Stimulated activated CD4-positive, alpha-beta T cell treated with anti-CD3 and anti-CD28 coated beads, Interleukin-1b, Interleukin-23, amount 100 ng/mL, for 48 hours (primary cell): ENCODE data around the gene SRRM2.

Experiments used
- DNase-seq: peaks from one replicate; pipeline ENCODE4 v3.0.0-alpha.2; 2020

Gene SRRM2

DNA sequence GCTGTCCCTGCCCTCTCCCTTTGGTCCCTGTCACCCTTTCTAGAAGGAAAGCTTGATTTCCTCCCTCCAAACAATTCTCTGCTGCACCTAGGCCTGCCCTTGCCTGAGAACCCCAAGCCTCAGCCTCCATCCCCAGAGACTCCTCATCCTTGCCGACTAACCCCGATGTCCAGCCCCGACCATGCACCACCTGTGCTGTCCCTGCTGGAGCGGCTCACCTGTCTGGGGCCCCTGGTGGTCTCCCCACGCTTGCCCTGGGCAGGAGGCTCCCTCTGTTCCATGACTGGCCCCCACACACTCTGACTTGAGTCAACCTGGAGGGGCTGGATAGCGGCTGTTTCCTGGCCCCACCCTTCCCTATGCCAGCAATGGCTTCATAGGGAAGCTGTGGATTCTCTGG lies 12.0 kb upstream of the SRRM2 start:
- no peak for DNase-seq

DNA sequence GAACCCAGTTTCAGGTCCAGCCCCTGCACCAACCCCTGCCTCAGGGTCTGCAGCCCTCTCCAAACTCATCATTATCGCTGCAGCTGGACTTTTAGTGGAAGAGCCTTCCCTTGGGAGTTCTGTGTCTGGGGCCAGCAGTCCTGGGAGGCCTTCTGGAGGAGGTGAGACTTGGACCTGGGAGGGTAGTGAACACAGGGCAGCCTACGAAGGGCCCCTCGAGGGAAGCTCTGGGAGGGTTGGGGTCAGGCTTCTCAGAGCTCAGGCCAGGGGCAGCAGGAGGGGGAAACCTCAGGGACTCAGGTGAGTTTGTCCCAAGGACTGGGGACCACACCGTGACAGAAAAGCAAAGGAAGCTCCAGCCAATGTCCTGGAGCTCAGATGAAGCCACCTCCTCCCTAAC lies 11.3 kb upstream of the SRRM2 start:
- DNase-seq = no peak

DNA sequence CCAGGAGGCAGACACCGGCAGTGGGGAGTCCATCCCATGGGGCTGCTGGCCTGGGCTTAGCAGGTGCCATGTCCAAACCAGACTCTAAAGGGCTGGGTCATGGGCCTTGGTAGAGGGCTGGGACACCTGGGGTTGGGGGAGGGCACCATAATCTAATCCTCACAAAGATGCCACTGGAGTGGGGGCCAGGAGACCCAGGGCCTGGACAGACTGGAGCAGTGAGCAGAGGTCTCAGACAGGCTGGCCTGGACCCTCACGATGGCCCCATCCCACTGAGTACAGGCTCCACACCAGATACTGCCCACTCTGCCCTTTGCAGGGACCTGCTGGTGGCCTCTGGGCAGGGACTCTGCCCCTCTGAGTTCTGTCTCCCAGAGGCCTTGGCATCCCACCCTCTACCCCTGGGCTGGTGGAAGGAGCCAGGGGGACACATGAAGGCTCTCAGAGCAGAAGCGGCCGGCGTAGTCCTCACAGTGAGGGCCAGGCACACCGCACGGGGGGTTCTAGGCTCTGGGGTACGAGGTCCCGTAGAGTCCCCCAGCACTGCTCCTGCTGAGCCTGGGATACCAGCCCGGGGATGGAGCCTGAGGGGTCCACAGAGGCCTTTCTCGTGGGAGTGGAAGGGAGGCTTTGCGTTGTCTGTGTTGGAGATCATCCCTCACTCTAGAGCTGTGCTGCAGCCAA lies 10.0 kb upstream of the SRRM2 start:
- no peak for DNase-seq

DNA sequence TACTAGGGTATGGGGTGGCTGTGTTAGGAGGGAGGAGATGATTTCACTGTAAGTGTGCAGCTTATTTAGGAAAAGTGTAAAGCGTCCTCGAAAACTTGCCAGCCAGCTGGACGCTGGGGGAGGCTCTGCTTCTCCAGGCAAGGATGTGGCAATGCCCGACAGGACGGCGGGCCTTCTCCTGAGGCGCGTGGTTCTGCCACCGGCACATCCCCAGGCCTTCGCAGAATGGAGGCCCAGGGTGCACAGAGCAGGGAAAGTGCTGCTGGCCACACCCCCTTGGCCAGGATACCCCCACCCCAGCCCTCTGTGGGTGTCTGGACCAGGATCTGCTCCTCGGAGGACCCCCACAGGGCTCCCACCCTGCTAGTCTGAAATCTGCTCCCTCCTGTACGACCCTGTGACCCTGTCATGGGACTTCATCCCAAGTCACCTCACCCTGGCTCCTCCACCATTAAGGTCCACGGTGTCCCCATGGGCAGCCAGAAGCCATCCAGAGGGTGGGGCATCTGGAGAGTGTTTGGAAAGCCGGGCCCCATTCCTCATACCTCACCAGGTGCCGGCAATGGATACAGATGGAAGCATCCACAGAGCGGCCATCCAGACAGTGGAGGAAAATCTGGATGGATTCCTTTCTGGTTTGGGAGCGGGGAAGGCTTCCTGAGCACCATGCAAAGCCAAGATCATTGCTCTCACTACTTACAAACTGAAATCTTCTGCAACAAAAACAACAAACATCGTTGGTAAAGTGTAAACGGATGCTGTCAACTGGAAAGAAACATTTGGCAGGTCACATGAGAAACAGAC lies 9.2 kb upstream of the SRRM2 start:
- DNase-seq = no peak

DNA sequence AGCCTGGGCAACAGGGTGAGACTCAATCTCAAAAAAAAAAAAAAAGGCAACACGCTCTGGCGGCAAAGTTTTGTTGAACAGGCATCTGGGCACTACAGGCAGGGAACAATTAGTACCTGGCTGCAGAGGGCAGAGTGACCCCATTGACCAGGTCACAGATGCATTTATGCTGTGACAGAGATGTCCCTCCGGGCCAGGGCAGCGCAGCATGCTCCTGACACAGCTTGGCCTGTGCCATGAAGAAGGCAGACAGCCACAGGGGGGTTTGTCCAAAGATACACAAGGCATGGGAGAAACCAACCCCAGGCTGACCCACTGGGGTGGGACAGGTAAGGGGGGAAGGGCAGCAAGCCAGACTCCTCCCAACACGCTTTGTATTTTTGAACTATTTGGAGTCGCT lies 7.7 kb upstream of the SRRM2 start:
- no peak for DNase-seq

DNA sequence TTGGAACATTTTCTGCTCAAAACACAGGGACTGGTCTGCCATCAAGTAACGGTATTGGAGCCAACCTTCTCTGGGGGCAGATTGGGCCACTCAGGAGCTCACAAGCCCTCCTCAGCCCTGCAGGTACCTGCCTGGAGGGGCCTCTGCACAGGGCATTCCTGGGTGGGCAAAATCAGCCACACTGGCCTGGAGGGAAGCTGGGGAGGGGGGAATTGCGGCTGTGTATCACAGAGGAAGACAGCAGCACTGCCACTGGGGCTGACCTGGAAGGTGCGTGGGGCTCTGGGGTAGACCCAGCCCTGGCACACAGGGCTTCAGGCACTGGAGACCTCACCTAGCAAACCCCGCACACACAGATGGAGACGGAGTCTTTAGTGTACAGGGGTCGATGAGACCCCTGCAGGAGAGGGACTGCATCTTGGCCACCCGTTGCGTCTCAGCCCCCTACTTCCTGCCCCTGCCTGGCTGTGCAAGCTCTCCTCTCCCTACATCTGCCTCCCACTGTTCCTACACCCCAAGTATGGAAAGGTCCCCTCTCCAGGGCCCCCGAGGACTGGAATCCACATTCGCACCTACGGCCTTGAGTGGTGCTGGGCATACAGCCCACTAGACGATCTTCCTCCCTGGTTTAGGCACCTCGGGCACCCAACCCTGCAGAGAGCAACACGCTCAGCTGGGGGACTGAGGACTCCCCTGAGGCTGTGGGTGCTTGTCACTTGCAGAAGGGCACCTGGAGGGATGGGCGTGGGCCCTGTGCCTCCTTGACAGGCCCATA lies 7.1 kb upstream of the SRRM2 start:
- no peak for DNase-seq

DNA sequence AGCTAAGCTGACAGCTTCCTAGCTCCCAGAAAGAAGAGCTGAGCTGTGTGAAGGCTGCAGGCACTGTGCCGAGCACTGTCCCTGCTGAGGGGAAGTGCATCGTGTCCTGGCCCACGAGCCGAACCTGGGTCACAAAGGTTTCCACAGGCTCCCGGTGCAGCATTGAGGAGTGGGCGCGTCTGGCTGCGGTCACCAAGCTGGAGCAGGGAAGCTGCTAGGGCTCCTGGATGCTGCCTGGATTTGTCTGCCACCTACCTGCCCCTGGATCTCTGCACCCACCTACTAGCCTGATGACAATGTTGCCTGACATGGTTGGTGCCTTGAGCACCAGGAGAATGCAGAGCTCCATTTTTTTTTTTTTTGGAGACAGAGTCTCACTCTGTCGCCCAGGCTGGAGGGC lies 6.5 kb upstream of the SRRM2 start:
- no peak for DNase-seq

DNA sequence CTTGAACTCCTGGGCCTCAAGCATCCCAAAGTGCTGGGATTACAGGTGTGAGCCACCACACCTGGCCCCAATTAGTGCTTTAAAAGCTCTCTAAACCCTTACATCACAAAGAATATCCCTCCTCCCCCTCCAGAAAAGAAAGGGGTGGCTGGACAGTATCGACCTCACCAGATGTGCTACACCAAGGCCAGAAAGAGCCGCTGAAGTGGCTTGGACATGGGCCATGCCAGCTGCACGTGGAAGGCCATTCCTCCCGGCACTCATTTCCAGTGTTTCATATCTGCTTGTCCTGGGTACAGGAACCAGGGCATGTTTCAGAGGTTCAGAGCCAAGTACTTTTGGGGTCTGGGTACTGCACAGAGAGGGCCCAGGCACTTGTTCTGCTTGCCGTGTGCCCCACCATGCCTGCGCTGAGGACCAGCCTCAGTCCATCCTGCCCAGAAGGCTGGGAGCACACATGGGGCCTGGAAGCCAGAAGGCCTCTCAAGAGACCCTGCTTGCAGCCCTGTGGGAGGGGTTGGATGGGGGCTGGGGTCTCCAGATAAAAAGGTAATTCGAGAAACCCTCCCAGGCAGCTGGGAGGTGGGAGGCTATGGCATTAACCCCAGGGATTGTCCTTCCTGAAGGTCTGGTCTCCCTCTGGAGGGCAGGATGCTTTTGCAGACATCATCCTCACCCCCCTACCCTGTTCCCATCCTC lies 3.5 kb upstream of the SRRM2 start:
- DNase-seq = no peak

DNA sequence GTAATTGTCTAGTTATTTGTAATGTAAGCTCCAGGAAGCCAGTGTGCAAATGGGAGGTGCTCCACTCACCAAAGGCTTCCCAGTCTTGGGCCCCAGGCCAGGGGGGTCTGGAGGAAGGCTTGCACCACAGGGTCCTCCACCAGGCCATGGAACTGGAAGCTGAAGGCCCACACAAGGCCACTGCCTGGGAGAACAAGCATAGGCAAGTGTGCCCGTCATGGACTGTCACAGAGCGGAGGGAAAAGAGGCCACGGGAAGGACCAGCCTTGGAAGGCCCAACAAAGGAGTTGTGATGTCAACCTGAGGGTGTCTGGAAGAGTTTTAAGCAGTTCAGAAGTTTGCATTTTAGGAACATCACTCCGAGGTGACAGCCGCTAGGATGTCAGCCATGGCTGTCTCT lies 3.0 kb upstream of the SRRM2 start:
- DNase-seq = no peak

DNA sequence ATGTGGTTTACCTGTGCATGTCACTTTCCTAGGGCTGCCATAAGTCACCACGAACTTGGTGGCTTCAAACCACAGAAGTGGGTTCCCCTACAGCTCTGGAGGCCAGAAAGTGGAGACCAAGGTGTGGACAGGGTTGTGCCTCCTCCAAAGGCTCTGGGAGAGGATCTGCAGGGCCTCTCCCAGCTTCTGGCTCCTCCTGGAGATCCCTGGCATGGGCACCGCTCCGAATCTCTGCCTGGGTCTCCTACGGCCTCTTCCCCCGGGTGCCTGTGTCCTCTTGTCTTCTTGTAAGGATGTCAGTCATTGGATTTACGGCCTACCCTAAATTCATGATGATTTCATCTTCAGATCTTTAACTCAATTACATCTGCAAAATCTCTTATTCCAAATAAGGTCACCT lies 2.5 kb upstream of the SRRM2 start:
- no peak for DNase-seq

DNA sequence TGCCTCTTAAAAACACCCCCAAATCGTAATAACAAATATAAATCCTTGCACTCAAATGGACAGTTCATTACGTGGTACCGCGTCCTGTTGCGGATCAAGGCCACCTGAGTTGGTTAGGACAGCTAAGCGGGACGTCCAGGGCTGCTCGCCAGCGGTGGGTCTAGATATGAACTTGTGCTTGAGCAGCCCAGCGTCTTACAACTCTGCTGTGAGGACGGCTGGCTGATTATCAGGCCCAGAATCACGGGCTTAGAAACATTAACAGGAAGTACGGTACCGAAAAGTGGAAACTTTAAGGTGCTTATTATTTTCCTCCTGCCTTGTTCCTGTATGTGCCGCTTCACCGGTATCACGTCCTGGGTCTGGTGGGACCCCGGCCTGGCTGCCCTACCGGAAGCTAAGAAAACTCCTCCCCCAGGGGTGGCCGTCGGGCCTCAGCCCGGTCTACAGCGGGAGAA lies 832 bp upstream of the SRRM2 start:
- no peak for DNase-seq

DNA sequence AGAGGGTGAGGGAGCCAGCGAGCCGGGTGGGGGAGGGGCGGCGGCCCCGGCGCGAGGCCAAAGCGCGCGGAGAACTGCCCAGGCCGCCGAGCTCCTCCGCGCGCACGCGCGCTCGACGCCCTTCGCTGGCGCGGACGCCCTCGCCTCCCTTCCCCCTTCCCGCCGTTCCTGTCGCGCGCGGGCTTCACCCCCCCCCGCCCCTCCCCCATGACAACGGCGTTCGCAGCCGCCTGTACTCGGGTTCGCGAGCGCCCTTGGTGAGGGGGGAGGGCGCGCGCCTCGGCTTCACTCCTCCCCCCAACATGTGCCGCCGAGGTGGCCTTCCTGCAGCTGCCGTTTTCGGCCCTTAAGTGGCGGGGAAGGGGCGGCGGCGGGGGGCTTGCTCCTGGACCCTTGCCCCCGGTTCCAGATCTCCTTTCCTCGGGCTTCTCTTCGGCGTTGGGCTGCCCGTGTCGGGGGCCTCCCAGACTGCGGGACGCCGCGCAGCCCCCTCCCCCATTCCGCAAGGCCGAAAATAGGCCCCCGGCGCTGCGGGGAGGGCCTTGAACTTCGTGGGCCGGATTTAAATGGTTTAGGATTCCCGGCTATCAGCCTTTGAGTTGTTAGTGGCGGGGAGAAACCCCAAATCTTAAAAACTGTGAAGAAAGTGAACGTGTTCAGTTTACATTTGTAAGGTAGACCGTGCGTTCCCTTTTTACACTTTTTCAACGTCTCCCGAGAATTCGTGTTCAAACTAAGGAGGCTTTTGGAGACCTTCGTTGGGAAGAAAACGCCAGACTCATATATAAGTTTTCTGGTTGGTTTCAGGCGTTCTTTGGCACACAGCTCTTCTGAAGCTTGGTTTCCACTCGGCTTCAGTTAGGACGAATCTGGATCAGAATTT lies 653 bp downstream of the SRRM2 start:
- DNase-seq = peak; percentile 74

DNA sequence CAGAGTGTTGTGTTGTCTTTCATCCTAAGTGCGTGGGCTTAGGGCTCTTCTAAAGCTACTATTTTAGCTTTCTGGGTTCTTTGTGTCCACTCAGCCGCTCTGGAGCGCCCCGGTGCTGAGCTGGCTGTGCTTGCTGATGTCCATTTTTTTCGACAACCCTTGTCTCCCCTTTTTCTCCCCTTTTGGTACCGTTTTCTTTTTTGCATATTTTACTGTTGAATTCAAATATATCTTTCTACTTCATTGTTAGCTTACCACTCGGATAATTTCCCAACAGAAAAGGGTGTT lies 1.2 kb downstream of the SRRM2 start:
- no peak for DNase-seq

DNA sequence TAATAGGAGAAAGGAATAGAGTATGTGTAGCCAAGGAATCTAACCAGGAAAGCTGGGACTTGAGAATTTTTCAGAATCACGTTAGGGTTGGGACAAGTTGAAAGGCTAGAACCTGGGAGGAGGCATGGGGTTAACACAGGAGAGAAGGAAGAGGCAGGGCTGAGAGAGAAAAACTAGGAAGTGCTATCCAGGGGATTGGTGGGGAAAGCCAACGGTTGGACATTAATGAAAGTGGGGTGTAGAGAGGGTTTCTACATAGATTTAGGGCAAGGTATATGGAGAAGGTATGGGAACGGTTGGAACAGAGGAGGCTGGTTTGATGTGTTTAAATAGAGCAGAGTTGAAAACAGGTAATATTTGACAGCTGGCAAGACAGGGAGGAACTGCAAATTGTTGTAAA lies 2.7 kb downstream of the SRRM2 start:
- no peak for DNase-seq

DNA sequence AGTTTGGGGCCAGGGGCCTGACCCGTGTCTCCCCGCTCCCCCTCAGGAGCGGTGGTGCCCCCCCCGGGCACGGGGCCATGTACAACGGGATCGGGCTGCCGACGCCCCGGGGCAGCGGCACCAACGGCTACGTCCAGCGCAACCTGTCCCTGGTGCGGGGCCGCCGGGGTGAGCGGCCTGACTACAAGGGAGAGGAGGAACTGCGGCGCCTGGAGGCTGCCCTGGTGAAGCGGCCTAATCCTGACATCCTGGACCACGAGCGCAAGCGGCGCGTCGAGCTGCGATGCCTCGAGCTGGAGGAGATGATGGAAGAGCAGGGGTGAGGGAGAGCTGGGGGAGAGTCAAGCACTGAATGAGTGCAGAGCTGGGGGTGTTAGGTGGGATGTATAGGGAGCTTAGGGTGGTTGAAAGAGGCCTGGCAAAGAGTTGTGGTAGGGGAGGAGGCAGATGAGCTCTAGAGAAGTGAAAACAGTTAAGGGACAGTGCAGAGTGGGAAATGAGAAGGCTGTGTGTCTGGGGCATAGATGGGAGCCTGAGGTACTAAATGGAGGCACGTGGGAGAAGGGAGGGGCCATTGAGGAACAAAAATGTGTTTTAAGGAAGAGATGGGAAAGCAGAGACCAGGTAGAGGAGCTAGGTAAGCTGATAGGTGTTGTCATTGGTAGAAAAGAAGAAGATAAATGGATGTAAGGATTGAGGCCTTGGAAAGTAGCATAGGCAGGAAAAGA lies 4.0 kb downstream of the SRRM2 start:
- no peak for DNase-seq

DNA sequence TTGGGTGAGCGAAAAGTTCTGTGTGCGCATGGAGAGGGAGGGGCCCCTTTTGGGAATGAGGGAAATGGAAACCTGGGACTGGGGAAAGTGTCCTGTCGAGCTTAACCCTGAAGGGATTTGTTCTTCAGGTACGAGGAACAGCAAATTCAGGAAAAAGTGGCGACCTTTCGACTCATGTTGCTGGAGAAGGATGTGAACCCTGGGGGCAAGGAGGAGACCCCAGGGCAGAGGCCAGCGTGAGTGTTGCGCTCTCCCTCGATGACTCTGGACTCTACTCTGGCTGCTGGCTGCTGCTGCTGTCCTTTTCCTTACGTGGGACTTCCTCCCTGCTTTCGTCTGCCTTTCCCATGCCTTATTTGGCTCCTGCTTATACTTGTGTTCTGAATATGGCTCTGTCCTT lies 4.9 kb downstream of the SRRM2 start:
- no peak for DNase-seq

DNA sequence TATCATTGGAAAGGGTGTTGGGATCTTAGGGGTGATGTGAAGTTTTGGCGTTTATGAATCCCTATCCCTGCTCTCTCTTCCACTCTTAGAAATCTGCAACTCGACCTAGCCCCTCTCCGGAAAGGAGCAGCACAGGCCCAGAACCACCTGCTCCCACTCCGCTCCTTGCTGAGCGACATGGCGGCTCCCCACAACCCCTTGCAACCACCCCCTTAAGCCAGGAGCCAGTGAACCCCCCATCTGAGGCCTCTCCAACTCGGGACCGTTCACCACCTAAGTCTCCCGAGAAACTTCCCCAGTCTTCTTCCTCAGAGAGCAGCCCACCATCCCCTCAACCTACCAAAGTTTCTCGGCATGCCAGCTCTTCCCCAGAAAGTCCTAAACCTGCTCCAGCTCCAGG lies 9.0 kb downstream of the SRRM2 start:
- DNase-seq = no peak

DNA sequence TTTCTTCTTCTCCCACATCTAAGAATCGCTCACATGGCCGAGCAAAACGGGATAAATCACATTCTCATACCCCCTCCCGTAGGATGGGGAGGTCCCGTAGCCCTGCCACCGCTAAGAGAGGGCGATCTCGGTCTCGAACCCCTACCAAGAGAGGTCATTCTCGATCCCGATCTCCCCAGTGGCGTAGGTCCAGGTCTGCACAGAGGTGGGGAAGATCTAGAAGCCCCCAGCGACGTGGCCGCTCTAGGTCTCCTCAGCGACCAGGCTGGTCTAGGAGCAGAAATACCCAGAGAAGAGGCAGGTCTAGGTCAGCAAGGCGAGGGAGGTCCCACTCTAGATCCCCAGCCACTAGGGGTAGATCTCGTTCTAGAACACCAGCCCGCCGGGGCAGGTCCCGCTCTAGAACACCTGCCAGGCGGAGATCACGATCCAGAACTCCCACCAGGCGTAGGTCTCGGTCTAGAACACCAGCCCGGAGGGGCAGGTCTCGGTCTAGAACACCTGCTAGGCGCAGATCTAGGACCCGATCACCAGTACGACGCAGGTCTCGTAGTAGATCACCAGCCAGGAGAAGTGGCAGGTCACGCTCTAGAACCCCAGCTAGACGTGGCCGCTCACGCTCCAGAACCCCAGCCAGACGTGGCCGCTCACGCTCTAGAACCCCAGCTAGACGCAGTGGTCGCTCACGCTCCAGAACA lies 9.6 kb downstream of the SRRM2 start:
- no peak for DNase-seq

DNA sequence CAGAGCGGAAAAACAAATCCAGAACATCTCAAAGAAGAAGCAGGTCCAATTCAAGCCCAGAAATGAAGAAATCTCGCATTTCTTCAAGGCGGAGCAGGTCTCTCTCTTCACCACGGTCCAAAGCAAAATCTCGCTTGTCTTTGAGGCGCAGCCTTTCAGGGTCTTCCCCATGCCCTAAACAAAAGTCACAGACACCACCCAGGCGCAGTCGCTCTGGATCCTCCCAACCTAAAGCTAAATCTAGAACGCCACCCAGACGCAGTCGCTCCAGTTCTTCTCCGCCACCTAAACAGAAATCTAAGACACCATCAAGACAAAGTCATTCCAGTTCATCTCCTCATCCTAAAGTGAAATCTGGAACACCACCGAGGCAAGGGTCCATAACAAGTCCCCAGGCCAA lies 10.3 kb downstream of the SRRM2 start:
- DNase-seq = no peak

DNA sequence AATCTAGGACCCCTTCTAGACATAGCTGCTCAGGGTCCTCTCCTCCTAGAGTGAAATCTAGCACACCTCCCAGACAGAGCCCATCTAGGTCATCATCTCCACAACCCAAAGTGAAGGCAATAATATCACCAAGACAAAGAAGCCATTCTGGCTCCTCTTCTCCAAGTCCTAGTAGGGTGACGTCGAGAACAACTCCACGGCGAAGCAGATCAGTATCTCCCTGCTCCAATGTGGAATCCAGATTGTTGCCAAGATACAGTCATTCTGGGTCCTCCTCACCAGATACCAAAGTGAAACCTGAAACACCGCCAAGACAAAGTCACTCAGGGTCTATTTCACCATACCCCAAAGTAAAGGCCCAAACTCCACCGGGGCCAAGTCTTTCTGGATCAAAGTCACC lies 10.7 kb downstream of the SRRM2 start:
- DNase-seq = no peak

DNA sequence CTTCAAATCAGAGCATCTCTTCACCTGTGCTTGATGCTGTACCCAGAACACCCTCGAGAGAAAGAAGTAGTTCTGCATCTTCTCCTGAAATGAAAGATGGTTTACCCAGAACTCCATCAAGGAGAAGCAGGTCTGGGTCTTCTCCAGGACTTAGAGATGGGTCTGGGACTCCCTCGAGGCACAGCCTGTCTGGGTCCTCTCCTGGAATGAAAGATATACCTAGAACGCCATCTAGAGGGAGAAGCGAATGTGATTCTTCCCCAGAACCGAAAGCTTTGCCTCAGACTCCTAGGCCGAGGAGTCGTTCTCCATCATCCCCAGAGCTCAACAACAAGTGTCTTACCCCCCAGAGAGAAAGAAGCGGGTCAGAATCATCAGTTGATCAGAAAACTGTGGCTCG lies 12.3 kb downstream of the SRRM2 start:
- no peak for DNase-seq
